ENCODE measurements around the gene AFF1.
A peak's percentile ranks its signal among the peaks of the same experiment; 100 is the strongest.
"Not testable (repeated sequence)": the region's sequence is repeated elsewhere in the genome, so short reads cannot be mapped to it uniquely, and the experiment has no call there.

Gene AFF1

DNA sequence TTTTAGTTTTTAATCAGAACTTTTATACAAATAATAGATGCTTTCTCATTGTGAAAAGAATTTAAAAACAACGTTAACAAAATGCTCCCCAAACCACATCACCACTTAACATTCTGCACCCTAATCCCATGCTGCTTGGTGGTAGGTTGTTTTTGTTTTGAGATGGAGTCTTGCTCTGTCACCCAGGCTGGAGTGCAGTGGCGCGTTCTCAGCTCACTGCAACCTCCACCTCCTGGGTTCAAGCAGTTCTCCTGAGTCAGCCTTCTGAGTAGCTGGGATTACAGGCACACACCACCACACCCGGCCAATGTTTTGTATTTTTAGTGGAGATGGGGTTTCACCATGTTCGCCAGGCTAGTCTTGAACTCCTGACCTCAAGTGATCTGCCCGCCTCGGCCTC lies 102.4 kb downstream of the AFF1 start:
- DNase-seq (ENCODE audit: low spot score) = not testable (repeated sequence)

DNA sequence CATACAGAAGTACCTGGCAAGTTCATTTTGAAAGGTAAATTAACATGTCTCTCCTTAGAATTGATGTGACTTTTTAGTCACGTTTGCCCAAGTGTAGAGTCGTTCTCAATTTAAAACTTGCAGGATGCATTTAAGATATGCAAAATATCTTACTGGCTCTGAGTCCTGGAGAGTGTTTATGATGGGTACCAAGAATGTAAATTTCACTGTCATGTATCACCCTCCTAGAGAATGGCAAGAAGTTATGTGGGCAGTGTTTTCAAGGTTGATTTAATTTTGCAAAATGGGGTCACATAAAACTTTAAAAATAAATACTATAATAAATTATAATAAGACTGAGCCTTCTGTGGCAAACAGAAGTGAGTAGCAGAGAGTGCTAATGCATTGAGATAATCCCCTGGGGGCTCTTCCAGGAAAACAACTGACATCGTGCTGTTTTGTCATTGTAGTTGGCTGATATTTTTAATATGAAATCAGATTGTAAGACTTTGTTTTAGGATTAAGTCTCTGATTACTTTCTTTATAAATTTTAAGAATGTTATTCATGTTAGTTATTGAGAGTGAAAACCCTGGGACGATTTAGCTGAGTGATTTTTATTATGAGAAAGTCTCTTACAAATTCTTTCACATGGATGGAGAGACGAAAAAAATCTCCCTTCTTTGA lies 103.0 kb downstream of the AFF1 start:
- DNase-seq (ENCODE audit: low spot score) = peak; percentile 27

GRCh38 chr4:87038837-87039615 lies 104.2 kb downstream of the AFF1 start:
- peak; percentile 60 for DNase-seq (ENCODE audit: low spot score)

DNA sequence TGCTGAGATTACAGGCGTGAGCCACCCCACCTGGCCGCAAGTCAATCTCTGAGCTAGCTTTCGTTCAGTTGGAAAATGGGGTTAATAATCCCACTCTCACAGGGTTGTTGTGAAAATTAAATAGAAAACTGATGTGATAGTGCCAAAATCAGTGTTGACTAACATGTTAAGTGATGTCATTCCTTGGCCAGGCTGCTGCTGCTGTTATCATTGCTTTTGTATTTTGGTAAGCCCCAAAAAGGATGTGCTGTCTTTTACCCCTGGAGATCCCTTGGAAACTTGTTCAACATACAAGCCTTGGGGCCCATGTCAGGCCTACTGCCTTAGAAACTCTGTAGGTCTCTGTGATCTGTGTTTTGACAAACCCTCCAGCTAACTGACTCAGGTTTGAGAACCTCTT lies 106.3 kb downstream of the AFF1 start:
- DNase-seq (ENCODE audit: low spot score) = no peak

DNA sequence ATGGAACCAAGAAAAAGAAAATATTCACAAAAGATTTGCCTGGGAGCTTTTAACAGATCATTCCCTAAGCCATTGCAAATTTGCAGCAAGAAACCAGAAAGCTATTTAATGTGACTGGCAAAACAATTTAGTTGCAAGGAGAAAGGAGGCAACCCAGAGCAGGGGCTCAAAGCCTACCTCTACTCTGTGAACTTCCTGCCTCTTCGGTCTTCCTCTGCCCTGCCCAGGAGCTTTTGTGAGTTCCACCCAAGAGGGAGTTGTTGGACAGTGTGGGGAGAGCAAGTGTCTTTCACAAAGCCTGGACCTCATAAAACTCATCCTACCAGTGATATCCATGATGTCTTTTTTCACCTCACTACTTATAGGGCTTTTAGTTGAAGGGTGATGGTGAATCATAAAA lies 107.4 kb downstream of the AFF1 start:
- no peak for DNase-seq (ENCODE audit: low spot score)

DNA sequence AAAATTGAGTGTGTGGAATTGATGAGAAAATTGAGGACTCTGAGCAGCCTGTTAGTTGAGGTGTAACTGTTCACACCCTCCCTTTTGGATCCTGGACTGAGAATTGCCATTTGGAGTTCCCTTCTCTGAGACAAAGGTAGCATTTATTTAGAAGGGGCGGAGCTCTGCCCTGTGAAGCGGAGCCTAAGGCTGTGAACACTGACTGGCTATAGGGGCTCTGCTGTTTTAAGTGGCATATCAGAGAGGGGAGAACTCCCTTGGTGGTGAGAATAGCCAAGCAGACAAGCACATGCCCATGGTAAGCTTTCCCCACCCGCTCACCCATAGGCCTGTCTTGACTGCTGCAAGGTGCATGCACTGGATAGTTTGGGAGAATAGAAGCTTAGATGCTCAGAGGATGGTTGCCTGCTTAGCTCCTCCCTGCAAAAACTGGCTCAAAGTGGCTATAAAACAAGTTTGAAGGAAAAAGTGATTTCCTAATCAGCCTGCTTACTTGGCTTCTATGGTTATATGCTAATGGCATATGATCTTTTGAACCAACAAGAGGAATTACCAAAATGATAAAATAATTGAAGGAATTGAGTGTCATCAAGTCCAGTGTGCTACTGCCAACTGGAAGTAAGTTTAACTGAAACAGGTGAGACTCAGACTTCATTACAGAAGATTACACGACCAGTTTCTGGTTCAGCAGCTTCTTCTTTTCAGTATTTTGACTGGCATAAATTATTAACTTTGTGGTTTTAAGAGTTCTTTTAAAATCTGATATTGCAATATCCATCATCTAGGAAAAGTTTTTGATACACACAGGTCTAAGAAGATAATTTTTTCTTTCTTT lies 108.4 kb downstream of the AFF1 start:
- no peak for DNase-seq (ENCODE audit: low spot score)

DNA sequence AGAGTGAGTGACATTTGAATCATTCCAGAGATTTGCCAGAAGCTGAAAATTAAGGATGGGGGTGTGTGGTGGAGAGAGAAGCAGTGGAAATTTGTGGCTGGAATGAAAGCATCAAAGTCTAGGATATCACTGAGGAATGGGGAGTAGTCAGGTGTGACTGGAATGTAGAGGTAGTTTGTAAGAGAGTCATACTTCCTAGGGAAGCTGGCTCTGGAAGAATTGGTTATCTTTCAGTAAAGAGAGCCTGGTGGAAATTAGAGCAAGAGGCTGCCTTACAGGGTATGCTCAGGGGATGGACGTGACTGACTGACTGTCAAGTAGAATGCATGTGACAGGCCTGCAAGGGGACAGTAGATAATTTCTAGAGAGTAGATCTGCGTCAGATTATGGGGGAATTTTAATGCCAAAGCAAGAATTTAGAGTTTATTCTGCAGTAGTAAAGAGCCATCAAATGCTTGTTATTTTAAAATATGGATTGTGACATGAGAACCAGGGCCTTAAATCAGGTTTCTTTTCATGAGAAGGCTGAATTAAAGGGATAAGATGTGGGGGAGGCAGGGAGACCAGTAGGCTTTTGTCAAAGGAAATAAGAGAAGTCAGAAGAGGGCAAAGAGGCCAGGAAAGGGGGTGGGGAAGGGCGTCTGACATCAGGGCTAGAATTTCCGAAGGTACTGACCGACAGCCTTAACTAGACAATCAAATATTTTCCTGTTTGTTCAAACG lies 109.9 kb downstream of the AFF1 start:
- no peak for DNase-seq (ENCODE audit: low spot score)

DNA sequence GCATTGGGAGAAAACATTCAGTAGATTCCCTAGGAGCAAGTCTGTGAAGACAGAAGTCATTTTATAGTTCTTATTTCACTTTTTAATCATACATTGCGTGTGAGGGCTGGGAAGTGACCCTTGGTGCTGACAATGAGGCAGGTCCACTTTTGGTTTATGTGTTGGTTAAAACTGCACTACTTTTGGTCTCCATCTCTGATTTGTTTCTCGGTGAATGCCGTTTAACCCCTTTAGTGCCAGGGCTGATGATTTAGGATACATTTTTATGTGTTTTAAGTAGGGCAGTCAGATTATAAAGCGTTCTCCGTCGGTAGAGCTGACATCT lies 110.4 kb downstream of the AFF1 start:
- no peak for DNase-seq (ENCODE audit: low spot score)

DNA sequence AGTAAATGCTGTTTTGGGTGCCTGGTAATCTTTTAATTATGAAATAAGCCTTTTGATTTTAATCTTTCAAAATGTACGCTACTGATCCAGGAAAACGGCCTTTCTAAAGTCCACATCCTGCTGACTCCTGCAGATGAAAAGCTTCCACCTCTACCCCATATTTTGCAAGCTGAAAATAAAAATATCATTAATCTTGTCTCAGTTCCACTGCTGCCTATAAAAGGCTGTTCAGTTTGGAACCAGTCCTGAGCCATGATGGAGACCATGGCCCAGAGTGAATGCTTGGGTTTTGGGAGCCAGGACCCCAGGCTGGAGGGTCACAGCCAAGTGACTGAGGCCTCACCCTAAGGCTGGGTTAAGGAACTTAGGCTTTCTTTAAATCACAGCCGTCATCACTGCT lies 110.8 kb downstream of the AFF1 start:
- no peak for DNase-seq (ENCODE audit: low spot score)

DNA sequence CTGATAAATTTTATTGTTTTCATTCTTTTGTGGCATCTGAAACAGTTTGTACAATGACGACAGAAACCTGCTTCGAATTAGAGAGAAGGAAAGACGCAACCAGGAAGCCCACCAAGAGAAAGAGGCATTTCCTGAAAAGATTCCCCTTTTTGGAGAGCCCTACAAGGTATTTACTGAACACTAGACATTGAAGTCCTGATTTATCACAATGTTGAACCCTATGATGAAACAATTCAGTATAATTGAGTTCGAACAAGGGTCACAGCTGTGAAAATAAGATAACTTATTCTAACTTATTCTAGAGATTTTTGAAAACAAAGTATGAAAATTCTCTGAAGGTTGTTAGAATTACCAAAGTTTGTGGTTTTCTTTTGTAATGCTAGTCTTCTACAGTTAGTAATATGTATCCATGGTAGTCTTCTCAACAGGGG lies 111.3 kb downstream of the AFF1 start:
- DNase-seq (ENCODE audit: low spot score) = no peak

GRCh38 chr4:87047281-87047798 lies 112.5 kb downstream of the AFF1 start:
- DNase-seq (ENCODE audit: low spot score) = no peak

GRCh38 chr4:87049508-87049907 lies 114.7 kb downstream of the AFF1 start:
- no peak for DNase-seq (ENCODE audit: low spot score)

GRCh38 chr4:87050596-87050995 lies 115.8 kb downstream of the AFF1 start:
- DNase-seq (ENCODE audit: low spot score) = no peak

DNA sequence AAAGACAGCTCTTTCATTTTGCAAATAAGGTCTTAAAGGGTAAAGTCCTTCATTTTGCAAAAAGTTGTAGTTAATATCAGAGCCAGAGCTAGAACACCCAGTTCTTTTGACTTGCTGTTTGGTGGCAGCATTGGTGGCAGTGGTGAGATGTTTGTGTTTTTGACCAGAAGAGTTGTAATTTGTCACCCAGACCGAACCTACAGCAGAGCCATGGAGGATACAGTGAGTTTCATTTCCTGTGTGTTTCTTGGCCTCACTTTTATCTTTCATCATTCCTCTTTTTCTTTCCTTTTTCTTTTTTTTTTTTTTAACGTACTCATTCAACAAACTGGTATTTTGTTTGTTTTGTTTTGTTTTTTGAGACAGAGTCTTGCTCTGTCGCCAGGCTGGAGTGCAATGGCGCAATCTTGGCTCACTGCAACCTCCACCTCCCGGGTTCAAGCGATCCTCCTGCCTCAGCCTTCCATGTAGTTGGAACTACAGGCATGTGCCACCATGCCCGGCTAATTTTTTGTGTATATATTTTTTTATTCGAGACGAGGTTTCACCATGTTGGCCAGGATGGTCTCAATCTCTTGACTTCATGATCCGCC lies 116.4 kb downstream of the AFF1 start:
- DNase-seq (ENCODE audit: low spot score) = no peak

DNA sequence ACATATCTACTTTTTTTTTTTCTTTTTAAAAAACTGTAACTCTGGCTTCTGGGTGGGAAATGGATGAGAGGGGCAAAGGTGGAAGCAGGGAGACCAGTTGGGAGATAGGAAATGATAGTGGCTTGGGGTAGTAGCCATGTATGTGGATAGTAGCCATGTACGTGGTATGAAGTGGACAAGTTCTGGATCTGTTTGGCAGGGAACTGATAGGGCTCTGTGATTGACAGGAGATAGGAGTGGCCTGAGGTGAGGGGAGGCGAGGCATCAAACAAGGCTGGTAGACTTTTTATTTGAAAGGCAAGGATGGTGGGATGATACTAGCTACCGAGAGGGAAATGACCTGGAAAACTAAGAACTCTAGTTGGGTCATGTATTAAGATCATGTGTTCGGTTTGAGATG lies 117.8 kb downstream of the AFF1 start:
- no peak for DNase-seq (ENCODE audit: low spot score)

DNA sequence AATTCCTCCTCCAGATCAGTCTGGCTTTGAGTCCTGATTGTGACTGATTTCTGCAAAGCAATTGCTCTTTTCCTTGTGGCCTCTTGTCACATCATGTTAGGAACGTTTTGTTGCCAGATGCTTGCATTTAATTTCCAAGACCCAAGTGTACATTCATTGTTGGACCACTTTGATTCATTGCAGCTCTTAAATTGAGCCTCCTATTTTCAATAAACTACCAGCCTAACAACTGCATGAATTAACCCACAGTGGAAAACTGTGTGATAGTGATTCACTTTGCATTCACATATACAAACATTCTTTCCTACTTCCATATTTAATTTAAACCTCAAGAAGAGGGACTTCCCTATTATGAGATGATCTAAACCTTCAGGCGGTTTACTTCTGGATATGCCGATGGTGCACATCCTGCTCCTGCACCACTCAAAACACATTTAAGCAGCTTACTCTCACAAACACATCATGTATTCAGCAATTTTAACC lies 118.4 kb downstream of the AFF1 start:
- DNase-seq (ENCODE audit: low spot score) = no peak

DNA sequence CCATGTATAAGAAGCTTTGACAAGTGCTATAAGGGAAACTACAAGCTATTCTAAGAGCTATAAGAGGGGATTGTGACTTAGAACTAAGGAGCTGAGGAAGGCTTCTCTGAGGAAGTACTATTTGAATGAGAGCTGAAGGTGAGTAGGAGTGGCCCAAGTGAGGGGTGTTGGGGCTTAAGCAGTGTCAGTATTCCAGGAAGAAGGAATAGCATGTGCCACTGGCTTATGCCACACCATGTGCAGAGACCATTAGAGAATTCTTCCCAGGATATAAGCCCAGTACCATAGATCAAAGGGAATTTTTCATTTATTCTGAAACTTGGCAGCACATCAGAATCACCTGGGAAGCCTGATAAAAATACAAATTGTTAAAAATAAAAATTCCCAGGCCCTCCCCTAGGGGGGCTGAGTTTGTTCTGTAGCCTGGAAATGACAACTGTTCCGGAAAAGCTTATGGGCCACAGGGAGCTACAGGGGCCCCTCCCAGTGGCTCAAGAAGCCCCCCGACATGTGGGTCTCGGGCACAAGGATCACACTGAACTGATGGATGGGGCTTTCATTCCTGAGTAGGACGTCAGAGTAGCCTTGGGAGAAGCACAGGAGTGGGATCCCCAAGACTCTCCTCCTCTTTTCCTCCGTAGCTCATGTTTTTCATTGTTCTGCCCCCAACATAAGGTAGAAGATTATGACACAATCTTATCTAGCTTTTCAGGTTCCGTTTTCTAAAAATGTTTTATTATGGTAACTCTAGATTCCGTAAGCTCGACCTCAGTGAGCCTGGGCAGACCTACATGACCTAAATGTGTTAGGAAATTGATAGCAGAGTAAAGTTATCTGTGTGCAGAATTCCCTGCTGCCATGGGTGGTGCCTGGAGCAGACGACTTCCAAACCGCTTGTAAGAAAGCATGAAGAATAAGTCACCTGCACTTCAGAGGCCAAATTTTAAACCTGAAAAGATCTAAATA lies 119.3 kb downstream of the AFF1 start:
- no peak for DNase-seq (ENCODE audit: low spot score)

DNA sequence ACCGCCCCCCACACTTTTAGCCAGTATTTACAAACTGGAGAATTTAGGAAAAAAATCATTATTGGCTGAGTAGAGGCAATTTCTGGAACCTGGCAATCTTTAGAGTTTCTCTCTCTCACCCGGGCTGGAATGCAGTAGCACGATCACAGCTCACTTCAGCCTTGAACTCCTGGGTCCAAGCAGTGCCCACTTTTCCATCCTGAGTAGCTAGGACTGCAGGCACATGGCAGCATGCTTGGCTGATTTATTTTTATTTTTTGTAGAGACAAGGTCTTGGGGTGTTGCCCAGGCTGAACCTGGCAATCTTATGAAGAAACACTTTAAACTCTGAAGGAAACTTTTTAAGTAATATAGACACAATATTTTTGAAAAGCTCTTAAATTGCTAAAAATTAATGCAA lies 120.1 kb downstream of the AFF1 start:
- DNase-seq (ENCODE audit: low spot score) = no peak

GRCh38 chr4:87055311-87055710 lies 120.5 kb downstream of the AFF1 start:
- DNase-seq (ENCODE audit: low spot score) = no peak

GRCh38 chr4:87056881-87057280 lies 122.1 kb downstream of the AFF1 start:
- no peak for DNase-seq (ENCODE audit: low spot score)

Measured in NAMALWA (cell line).